Naive thymus-derived CD8-positive, alpha-beta T cell (primary cell): Measurements from ENCODE around the gene SH3PXD2B. TPM values are rescaled to one million over a fixed set of nuclear protein-coding genes. Genes with fewer than 3 reads are reported as not detected.
"Not testable (repeated sequence)": the region's sequence is repeated elsewhere in the genome, so short reads cannot be mapped to it uniquely, and the experiment has no call there.

Source experiments
- ATAC-seq, 2 donors: fragments of 150-1000 bp; cut with Tn5 transposase in 1 of 2; sonication (Bioruptor Pico), chemical (Tn5 transposase) in 1 of 2; 1 replicate in 1 of 2; 2 replicates in 1 of 2; pipeline ENCODE4 v1.10.0; 2021; ENCODE audit warnings: mild to moderate bottlenecking in 2 of 2, moderate library complexity in 2 of 2
- POLR2A ChIA-PET: fragments of 350-600 bp; sonication (Branson Sonifier 250); formaldehyde crosslinking; loops from one replicate; lab custom pipeline; 2021; ENCODE audit warnings: antibody characterized with exemption; lab: Charles Lee
- DNase-seq, 10 donors: peaks; one replicate each; pipeline versions ENCODE4 v3.0.0 to v3.0.0-alpha.2; 2020 to 2022
- H3K27ac Mint-ChIP-seq, 10 donors: one replicate each; pipeline ENCODE4 v1.8.0; 2020 to 2022; ENCODE audit warnings: mild to moderate bottlenecking in 10 of 10, mixed read lengths in 10 of 10, moderate library complexity in 4 of 10, inconsistent platforms in 1 of 10
- H3K27me3 Mint-ChIP-seq, 5 donors: one replicate each; pipeline ENCODE4 v1.8.0; 2021 to 2022; ENCODE audit warnings: mixed read lengths in 5 of 5
- H3K36me3 Mint-ChIP-seq, 3 donors: one replicate each; pipeline ENCODE4 v1.8.0; 2020 to 2022; ENCODE audit warnings: mixed read lengths in 3 of 3, mild to moderate bottlenecking in 2 of 3, inconsistent platforms in 1 of 3
- H3K4me1 Mint-ChIP-seq, 4 donors: one replicate each; pipeline ENCODE4 v1.8.0; 2021 to 2022; ENCODE audit warnings: mixed read lengths in 4 of 4
- H3K4me3 Mint-ChIP-seq, 10 donors: one replicate each; pipeline ENCODE4 v1.8.0; 2020 to 2022; ENCODE audit warnings: mild to moderate bottlenecking in 10 of 10, mixed read lengths in 10 of 10, moderate library complexity in 6 of 10, inconsistent platforms in 1 of 10
- H3K9me3 Mint-ChIP-seq, 9 donors: one replicate each; pipeline ENCODE4 v1.8.0; 2020 to 2022; ENCODE audit warnings: mixed read lengths in 9 of 9, mild to moderate bottlenecking in 3 of 9, inconsistent platforms in 1 of 9, moderate library complexity in 1 of 9
- polyA plus RNA-seq, 3 donors: library from polyadenylated mRNA; unstranded; fragments of 300-500 nt; fragmentation: Illumina TruSeq; gene quantifications; one replicate each; pipeline ENCODE4 v1.2.3, GENCODE V29; 2021
- total RNA-seq, 8 experiments: library from RNA in 2 of 8; stranded (reverse) in 2 of 8; gene quantifications; one replicate each; pipeline ENCODE4 v1.2.3 and lab custom pipeline; 2021 to 2026

Gene SH3PXD2B
- total and polyA plus RNA-seq, 5 experiments from 2014 or later: 0.09 to 0.55 (median 0.28) TPM; not detected in 1

- peaks cover 0 to 3% (median 0%) of the 10 kb centered on the region in 4 donors for H3K4me1 Mint-ChIP-seq
- POLR2A ChIA-PET: no interaction called here
- peaks cover 0 to 8% (median 0%) of the 10 kb centered on the region in 5 donors for H3K27me3 Mint-ChIP-seq
- H3K27ac Mint-ChIP-seq: no peak overlapping the region
- H3K36me3 Mint-ChIP-seq: no peaks in the 10 kb centered on the region
- H3K9me3 Mint-ChIP-seq: no peaks in the 10 kb centered on the region
- DNase-seq: no peak
- no peak for ATAC-seq
- H3K4me3 Mint-ChIP-seq: no peak overlapping the region
These were observed 117.5 kb downstream of the SH3PXD2B start for GRCh38 chr5:172336676-172337285.

- no peaks in the 10 kb centered on the region for H3K36me3 Mint-ChIP-seq
- POLR2A ChIA-PET: no interaction called here
- H3K27me3 Mint-ChIP-seq: peaks cover 0 to 7% (median 0%) of the 10 kb centered on the region in 5 donors
- H3K4me1 Mint-ChIP-seq: peaks cover 0 to 3% (median 0%) of the 10 kb centered on the region in 4 donors
- H3K4me3 Mint-ChIP-seq: no peak overlapping the region
- DNase-seq: no peak
- H3K9me3 Mint-ChIP-seq: no peaks in the 10 kb centered on the region
- no peak overlapping the region for H3K27ac Mint-ChIP-seq
- ATAC-seq: no peak
These were observed 118.1 kb downstream of the SH3PXD2B start for GRCh38 chr5:172336264-172336663.

- no peak for DNase-seq
These were observed 118.6 kb downstream of the SH3PXD2B start for GRCh38 chr5:172335721-172336120.

GRCh38 chr5:172334641-172335040, 119.7 kb downstream of the SH3PXD2B start:
- Mint-ChIP-seq H3K4me3 (no peak overlapping the region), H3K27ac (no peak overlapping the region), H3K4me1 (peaks cover 0 to 2% (median 0%) of the 10 kb centered on the region in 4 donors), H3K9me3 (no peaks in the 10 kb centered on the region), H3K27me3 (peaks cover 0 to 8% (median 0%) of the 10 kb centered on the region in 5 donors), H3K36me3 (no peaks in the 10 kb centered on the region)
- no peak for ATAC-seq
- DNase-seq: no peak
- POLR2A ChIA-PET: no interaction called here

More at GRCh38 chr5:172335721-172336120, 118.6 kb downstream of the SH3PXD2B start:
- no peak for ATAC-seq
- Mint-ChIP-seq H3K27me3 (peaks cover 0 to 7% (median 0%) of the 10 kb centered on the region in 5 donors), H3K27ac (no peak overlapping the region), H3K4me3 (no peak overlapping the region), H3K36me3 (no peaks in the 10 kb centered on the region), H3K4me1 (peaks cover 0 to 3% (median 0%) of the 10 kb centered on the region in 4 donors), H3K9me3 (no peaks in the 10 kb centered on the region)
- POLR2A ChIA-PET: no interaction called here

GRCh38 chr5:172334196-172334595, 120.1 kb downstream of the SH3PXD2B start:
- ATAC-seq (no peak), DNase-seq (no peak)
- Mint-ChIP-seq H3K27me3 (peaks cover 0 to 8% (median 0%) of the 10 kb centered on the region in 5 donors), H3K27ac (no peak overlapping the region), H3K4me3 (no peak overlapping the region), H3K4me1 (peaks cover 0 to 2% (median 0%) of the 10 kb centered on the region in 4 donors), H3K9me3 (no peaks in the 10 kb centered on the region), H3K36me3 (no peaks in the 10 kb centered on the region)
- POLR2A ChIA-PET: no interaction called here

GRCh38 chr5:172326901-172327300, 127.4 kb downstream of the SH3PXD2B start:
- H3K36me3 Mint-ChIP-seq, H3K4me1 Mint-ChIP-seq, DNase-seq, POLR2A ChIA-PET, H3K4me3 Mint-ChIP-seq, H3K9me3 Mint-ChIP-seq, H3K27me3 Mint-ChIP-seq, ATAC-seq, H3K27ac Mint-ChIP-seq: not testable (repeated sequence)

GRCh38 chr5:172325452-172325851, 128.9 kb downstream of the SH3PXD2B start:
- Mint-ChIP-seq H3K27ac (no peak overlapping the region), H3K4me3 (no peak overlapping the region), H3K27me3 (peaks cover 0 to 1% (median 0%) of the 10 kb centered on the region in 5 donors), H3K36me3 (no peaks in the 10 kb centered on the region), H3K4me1 (peaks cover 0 to 2% (median 0%) of the 10 kb centered on the region in 4 donors), H3K9me3 (no peaks in the 10 kb centered on the region)
- POLR2A ChIA-PET: no interaction called here
- ATAC-seq (no peak), DNase-seq (no peak)

- Mint-ChIP-seq H3K36me3 (no peaks in the 10 kb centered on the region), H3K27me3 (no peaks in the 10 kb centered on the region)
These were observed 132.0 kb downstream of the SH3PXD2B start for GRCh38 chr5:172322028-172322965.

GRCh38 chr5:172321593-172321992, 132.7 kb downstream of the SH3PXD2B start:
- POLR2A ChIA-PET: interaction anchor here (0.5 kb wide), 1 partner anchor 160 kb away, joined by 3 read pairs; no protein-coding TSS in a partner anchor
- Mint-ChIP-seq H3K4me3 (no peak overlapping the region), H3K27me3 (no peaks in the 10 kb centered on the region), H3K9me3 (no peaks in the 10 kb centered on the region), H3K36me3 (no peaks in the 10 kb centered on the region), H3K27ac (peak overlapping the region in 2 of 10 donors; percentile 6 to 35), H3K4me1 (peaks cover 0 to 2% (median 0%) of the 10 kb centered on the region in 4 donors)
- DNase-seq (no peak), ATAC-seq (no peak)

More at GRCh38 chr5:172322028-172322965, 132.0 kb downstream of the SH3PXD2B start:
- no peak overlapping the region for H3K4me3 Mint-ChIP-seq
- H3K4me1 Mint-ChIP-seq: peaks cover 0 to 2% (median 0%) of the 10 kb centered on the region in 4 donors
- POLR2A ChIA-PET: interaction anchor here (0.5 kb wide), 1 partner anchor 160 kb away, joined by 3 read pairs; no protein-coding TSS in a partner anchor
- no peak for ATAC-seq
- no peaks in the 10 kb centered on the region for H3K9me3 Mint-ChIP-seq
- no peak for DNase-seq
- H3K27ac Mint-ChIP-seq: peak overlapping the region in 3 of 10 donors; percentile 6 to 62 (median 18)

GRCh38 chr5:172319708-172320441, 134.4 kb downstream of the SH3PXD2B start:
- ATAC-seq: no peak

GRCh38 chr5:172315587-172316493, 138.5 kb downstream of the SH3PXD2B start:
- H3K27ac Mint-ChIP-seq: no peak overlapping the region
- POLR2A ChIA-PET: no interaction called here
- H3K9me3 Mint-ChIP-seq: no peaks in the 10 kb centered on the region
- no peak for DNase-seq
- H3K36me3 Mint-ChIP-seq: no peaks in the 10 kb centered on the region
- no peak for ATAC-seq
- no peak overlapping the region for H3K4me3 Mint-ChIP-seq
- peaks cover 0 to 3% (median 0%) of the 10 kb centered on the region in 5 donors for H3K27me3 Mint-ChIP-seq
- no peaks in the 10 kb centered on the region for H3K4me1 Mint-ChIP-seq

More at GRCh38 chr5:172319708-172320441, 134.4 kb downstream of the SH3PXD2B start:
- no peaks in the 10 kb centered on the region for H3K9me3 Mint-ChIP-seq
- H3K4me1 Mint-ChIP-seq: peaks cover 0 to 2% (median 0%) of the 10 kb centered on the region in 4 donors
- no peak overlapping the region for H3K4me3 Mint-ChIP-seq
- H3K27ac Mint-ChIP-seq: no peak overlapping the region
- POLR2A ChIA-PET: no interaction called here
- no peak for DNase-seq
- no peaks in the 10 kb centered on the region for H3K36me3 Mint-ChIP-seq
- no peaks in the 10 kb centered on the region for H3K27me3 Mint-ChIP-seq
